Fibroblast of mammary gland (primary cell): ENCODE measurements around the gene ZFHX2.

Experiments
- DNase-seq: peaks from one replicate; pipeline ENCODE4 v3.0.0-alpha.2; 2010; ENCODE audit warnings: low read depth
- H3K4me3 ChIP-seq: 2 replicates; pipeline ENCODE4 v1.5.1; 2011; ENCODE audit warnings: low read depth, mild to moderate bottlenecking, low read length, moderate library complexity; ENCODE audit not compliant: control insufficient read depth
- TF ChIP-seq, protein P1 (sequence below): conservative IDR thresholded peaks from 2 replicates; pipeline ENCODE4 v1.5.1; 2011; ENCODE audit warnings: low read depth, low read length, inconsistent platforms; ENCODE audit not compliant: control insufficient read depth, insufficient read depth

Gene ZFHX2

GRCh38 chr14:23481362-23481970 lies 70.1 kb downstream of the ZFHX2 start:
- no peak overlapping the region for H3K4me3 ChIP-seq
- DNase-seq: peak; percentile 27

DNA sequence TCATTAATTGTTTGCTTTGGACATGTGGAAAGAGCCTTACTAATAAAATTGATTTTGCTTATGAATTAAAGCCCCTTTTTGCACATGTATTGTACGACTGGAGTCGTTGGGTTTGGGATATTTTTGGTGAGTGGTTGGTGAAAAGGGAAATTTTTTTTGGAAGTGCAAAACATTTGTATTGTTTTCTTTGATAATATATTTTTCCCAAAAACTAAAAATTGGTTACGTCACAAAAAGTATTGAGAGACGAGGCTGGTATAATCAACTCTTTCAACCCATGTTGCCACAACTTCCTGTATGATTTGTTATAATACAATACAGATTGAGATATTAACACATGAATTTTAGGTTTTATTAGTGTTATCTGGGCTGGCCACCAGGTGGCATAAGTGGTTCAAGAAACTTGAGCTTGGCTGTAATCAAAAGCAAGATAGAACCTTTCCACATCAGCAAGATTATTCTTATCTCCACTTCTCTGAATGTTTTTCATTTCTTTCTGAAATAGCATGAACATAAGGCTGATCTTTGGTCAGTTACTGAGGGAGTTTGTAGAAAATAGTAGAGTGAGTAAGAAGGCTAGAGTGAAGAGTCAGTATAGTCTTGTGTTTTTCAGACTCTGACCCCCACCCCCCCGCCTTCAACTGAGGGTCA lies 73.3 kb downstream of the ZFHX2 start:
- H3K4me3 ChIP-seq: no peak overlapping the region
- TF ChIP-seq, protein P1, sequence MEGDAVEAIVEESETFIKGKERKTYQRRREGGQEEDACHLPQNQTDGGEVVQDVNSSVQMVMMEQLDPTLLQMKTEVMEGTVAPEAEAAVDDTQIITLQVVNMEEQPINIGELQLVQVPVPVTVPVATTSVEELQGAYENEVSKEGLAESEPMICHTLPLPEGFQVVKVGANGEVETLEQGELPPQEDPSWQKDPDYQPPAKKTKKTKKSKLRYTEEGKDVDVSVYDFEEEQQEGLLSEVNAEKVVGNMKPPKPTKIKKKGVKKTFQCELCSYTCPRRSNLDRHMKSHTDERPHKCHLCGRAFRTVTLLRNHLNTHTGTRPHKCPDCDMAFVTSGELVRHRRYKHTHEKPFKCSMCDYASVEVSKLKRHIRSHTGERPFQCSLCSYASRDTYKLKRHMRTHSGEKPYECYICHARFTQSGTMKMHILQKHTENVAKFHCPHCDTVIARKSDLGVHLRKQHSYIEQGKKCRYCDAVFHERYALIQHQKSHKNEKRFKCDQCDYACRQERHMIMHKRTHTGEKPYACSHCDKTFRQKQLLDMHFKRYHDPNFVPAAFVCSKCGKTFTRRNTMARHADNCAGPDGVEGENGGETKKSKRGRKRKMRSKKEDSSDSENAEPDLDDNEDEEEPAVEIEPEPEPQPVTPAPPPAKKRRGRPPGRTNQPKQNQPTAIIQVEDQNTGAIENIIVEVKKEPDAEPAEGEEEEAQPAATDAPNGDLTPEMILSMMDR: peak; percentile 67
- DNase-seq: peak; percentile 69

More at GRCh38 chr14:23481362-23481970, 70.1 kb downstream of the ZFHX2 start:
- TF ChIP-seq, protein P1: no peak

DNA sequence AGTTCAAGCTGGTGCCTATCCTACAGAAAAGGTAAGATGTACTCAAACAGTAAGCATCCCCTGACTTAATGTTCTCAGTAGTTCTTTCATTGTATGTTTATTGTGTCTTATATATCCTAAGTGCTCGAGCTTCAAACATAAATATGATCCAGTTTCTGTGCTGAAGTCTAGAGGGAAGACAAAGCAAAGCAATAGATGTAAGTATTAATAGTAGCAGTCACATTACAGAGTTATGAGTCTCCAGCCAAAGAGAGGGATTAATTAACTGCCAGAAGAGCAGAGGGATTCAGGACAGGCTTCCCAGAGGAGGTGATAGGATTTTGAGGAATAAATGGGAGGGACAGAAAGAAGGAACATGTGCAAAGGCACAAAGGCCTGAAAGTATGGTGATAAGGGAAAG lies 80.6 kb downstream of the ZFHX2 start:
- no peak overlapping the region for H3K4me3 ChIP-seq
- DNase-seq: no peak
- TF ChIP-seq, protein P1: no peak
